MM.1S (cell line): ENCODE results near the gene PTPN20.
"Not testable (repeated sequence)": the region's sequence is repeated elsewhere in the genome, so short reads cannot be mapped to it uniquely, and the experiment has no call there.

Experiments used
- CTCF ChIP-seq: fragments of 300-600 bp; sonication (generic); IDR thresholded peaks from 2 replicates; pipeline ENCODE4 v1.5.1; 2016; ENCODE audit warnings: antibody characterized with exemption, low read length, mixed read lengths
- EZH2 ChIP-seq: fragments of 300-600 bp; sonication (generic); optimal IDR thresholded peaks from 2 replicates; pipeline ENCODE3; 2017; ENCODE audit warnings: low read depth, mild to moderate bottlenecking, antibody characterized with exemption, low read length, mixed read lengths
- EZH2phosphoT487 ChIP-seq: fragments of 300-600 bp; sonication (generic); IDR thresholded peaks from 2 replicates; pipeline ENCODE4 v1.6.1; 2018; ENCODE audit warnings: antibody characterized with exemption, low read length

GRCh38 chr10:46907185-46908117 is 3.8 kb upstream of the PTPN20 start:
- TF ChIP-seq CTCF, EZH2phosphoT487, EZH2: not testable (repeated sequence)
